ENCODE data around the gene EML1. TPM values are rescaled to one million over a fixed set of nuclear protein-coding genes. Genes with fewer than 3 reads are reported as not detected.

The EML1 gene
- total RNA-seq, 1 donor from 2014 or later = 34.5 TPM

GRCh38 chr14:99982537-99983250, 189.5 kb downstream of the EML1 start:
- Histone ChIP-seq H3K9me3 (no peaks in the 10 kb centered on the region), H3K4me1 (peaks cover 20% of the 10 kb centered on the region), H3K27ac (no peak overlapping the region), H3K36me3 (no peaks in the 10 kb centered on the region), H3K27me3 (ENCODE audit: low read depth) (no peaks in the 10 kb centered on the region), H3K4me3 (no peak overlapping the region)
- intact Hi-C loops (cut with DNase I) = no loop called here
- DNase-seq (no peak), ATAC-seq (peak; percentile 93)
- TF ChIP-seq CTCF (IDR thresholded peaks at IDR 0.05) = peak; percentile 83

GRCh38 chr14:99983251-99984015, 190.2 kb downstream of the EML1 start:
- Histone ChIP-seq H3K9me3 (no peaks in the 10 kb centered on the region), H3K4me3 (no peak overlapping the region), H3K4me1 (peaks cover 20% of the 10 kb centered on the region), H3K27me3 (ENCODE audit: low read depth) (no peaks in the 10 kb centered on the region), H3K27ac (peak overlapping the region; percentile 27), H3K36me3 (no peaks in the 10 kb centered on the region)
- TF ChIP-seq CTCF (IDR thresholded peaks at IDR 0.05) = no peak
- DNase-seq = no peak
- intact Hi-C loops (cut with DNase I) = no loop called here
- no peak for ATAC-seq

- Histone ChIP-seq H3K27ac (peak overlapping the region; percentile 27), H3K4me1 (peaks cover 20% of the 10 kb centered on the region), H3K27me3 (ENCODE audit: low read depth) (no peaks in the 10 kb centered on the region), H3K4me3 (no peak overlapping the region), H3K9me3 (no peaks in the 10 kb centered on the region), H3K36me3 (no peaks in the 10 kb centered on the region)
- DNase-seq (no peak), ATAC-seq (no peak)
- intact Hi-C loops (cut with DNase I) = no loop called here
- no peak for TF ChIP-seq CTCF (IDR thresholded peaks at IDR 0.05)
These were observed 190.8 kb downstream of the EML1 start for GRCh38 chr14:99984036-99984435.

- Histone ChIP-seq H3K4me3 (no peak overlapping the region), H3K27ac (no peak overlapping the region), H3K9me3 (no peaks in the 10 kb centered on the region), H3K4me1 (peaks cover 33% of the 10 kb centered on the region), H3K27me3 (ENCODE audit: low read depth) (no peaks in the 10 kb centered on the region), H3K36me3 (no peaks in the 10 kb centered on the region)
- intact Hi-C loops (cut with DNase I) = no loop called here
- TF ChIP-seq CTCF (IDR thresholded peaks at IDR 0.05) = no peak
- peak; percentile 35 to 40 for ATAC-seq
- DNase-seq = no peak
These were observed 193.2 kb downstream of the EML1 start for GRCh38 chr14:99986396-99986795.

- intact Hi-C loops (cut with DNase I) = no loop called here
- Histone ChIP-seq H3K27ac (no peak overlapping the region), H3K9me3 (no peaks in the 10 kb centered on the region), H3K27me3 (ENCODE audit: low read depth) (no peaks in the 10 kb centered on the region), H3K4me3 (no peak overlapping the region), H3K36me3 (no peaks in the 10 kb centered on the region), H3K4me1 (peaks cover 13% of the 10 kb centered on the region)
- TF ChIP-seq CTCF (IDR thresholded peaks at IDR 0.05) = no peak
- no peak for ATAC-seq
- DNase-seq = no peak
These were observed 195.8 kb downstream of the EML1 start for GRCh38 chr14:99989032-99989431.
